Astrocyte of the cerebellum (primary cell): Measurements from ENCODE around the gene CDCA7.
"Not testable (repeated sequence)": the region's sequence is repeated elsewhere in the genome, so short reads cannot be mapped to it uniquely, and the experiment has no call there.

ENCODE experiments used
- DNase-seq: peaks from one replicate; pipeline ENCODE4 v3.0.0-alpha.2; 2011; ENCODE audit warnings: low read depth
- H3K4me3 ChIP-seq: 2 replicates; pipeline ENCODE4 v1.5.1; 2011; ENCODE audit warnings: mild to moderate bottlenecking, low read depth, low read length, moderate library complexity
- in situ Hi-C: cut with HindIII; loops from 2 replicates; pipeline ENCODE4 v1.10.0; 2017; ENCODE audit warnings: low sequenced_read_pairs
- TF ChIP-seq, protein P1 (sequence below): IDR thresholded peaks from 2 replicates; pipeline ENCODE4 v1.5.1; 2012; ENCODE audit warnings: low read length, low read depth, moderate library complexity, mild to moderate bottlenecking; ENCODE audit errors: missing control alignments

Gene CDCA7

DNA sequence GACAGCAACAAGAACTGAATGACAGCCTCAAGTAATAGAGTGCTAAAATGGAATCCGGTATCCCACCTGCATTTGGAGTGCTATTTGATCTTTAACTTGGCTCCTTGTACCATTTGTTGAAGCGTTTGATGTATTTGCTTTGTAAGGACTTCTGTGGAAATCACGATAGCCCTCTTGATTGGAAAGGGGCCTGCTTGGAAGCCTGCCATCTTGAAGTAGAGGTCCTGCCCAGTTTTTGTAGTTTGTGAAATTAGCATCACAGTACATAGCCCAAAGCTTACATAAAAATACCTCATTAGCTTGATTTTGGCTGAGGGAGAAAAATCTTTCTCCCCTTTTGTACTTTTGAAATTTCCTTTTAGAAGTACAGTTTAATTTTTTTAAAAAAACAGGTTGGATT is 2.7 kb downstream of the CDCA7 start:
- no peak overlapping the region for H3K4me3 ChIP-seq
- TF ChIP-seq, protein P1, sequence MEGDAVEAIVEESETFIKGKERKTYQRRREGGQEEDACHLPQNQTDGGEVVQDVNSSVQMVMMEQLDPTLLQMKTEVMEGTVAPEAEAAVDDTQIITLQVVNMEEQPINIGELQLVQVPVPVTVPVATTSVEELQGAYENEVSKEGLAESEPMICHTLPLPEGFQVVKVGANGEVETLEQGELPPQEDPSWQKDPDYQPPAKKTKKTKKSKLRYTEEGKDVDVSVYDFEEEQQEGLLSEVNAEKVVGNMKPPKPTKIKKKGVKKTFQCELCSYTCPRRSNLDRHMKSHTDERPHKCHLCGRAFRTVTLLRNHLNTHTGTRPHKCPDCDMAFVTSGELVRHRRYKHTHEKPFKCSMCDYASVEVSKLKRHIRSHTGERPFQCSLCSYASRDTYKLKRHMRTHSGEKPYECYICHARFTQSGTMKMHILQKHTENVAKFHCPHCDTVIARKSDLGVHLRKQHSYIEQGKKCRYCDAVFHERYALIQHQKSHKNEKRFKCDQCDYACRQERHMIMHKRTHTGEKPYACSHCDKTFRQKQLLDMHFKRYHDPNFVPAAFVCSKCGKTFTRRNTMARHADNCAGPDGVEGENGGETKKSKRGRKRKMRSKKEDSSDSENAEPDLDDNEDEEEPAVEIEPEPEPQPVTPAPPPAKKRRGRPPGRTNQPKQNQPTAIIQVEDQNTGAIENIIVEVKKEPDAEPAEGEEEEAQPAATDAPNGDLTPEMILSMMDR, result no peak
- DNase-seq, result no peak
- in situ Hi-C loops, result no loop called here

DNA sequence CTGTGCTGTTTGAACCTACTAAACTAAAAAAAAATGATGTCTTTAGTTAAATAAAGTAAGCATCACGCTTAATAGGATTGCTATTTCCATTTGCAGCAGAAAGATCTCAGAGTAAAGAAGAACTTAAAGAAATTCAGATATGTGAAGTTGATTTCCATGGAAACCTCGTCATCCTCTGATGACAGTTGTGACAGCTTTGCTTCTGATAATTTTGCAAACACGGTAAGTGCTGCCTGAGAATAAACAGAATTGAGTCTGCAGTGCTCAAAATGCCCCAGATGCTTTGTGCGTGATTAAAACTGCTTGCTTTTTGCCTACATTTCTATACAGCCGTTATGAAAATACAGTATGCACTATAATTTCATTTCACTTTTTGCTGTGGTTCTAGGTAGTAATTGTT is 3.9 kb downstream of the CDCA7 start:
- in situ Hi-C loops, result no loop called here
- TF ChIP-seq, protein P1, result no peak
- no peak overlapping the region for H3K4me3 ChIP-seq
- DNase-seq, result no peak

DNA sequence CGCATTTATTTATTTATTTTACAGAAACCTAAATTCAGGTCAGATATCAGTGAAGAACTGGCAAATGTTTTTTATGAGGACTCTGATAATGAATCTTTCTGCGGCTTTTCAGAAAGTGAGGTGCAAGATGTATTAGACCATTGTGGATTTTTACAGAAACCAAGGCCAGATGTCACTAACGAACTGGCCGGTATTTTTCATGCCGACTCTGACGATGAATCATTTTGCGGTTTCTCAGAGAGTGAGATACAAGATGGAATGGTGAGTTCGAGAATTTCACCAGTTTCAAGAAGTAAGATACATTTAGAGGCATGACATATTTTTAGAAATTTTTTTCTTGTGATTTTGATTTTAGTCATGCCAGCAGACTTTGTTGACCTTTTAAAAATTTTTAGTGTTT is 4.6 kb downstream of the CDCA7 start:
- TF ChIP-seq, protein P1, result no peak
- DNase-seq, result no peak
- H3K4me3 ChIP-seq, result no peak overlapping the region
- in situ Hi-C loops, result no loop called here

DNA sequence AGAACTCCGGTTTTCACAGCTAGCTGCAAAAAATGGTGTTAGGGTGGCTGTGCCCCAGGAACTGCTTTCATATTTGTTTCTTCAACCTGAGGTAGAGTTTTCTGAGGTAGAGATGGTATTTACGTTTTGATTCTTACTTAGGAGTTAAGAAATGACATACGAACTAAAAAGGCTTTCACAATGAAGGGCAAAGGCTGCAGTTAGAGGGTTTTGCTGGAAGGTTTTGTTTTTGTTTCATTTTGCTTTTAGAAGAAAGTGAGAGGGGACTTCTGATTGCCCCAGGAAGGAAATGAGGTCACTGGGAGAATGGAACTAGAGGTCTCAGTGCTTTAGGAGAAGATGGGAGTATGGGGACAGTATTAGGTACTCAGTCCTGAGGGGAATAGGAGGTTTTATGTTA is 15.5 kb downstream of the CDCA7 start:
- no peak overlapping the region for H3K4me3 ChIP-seq
- in situ Hi-C loops, result no loop called here
- no peak for DNase-seq
- TF ChIP-seq, protein P1, result no peak

DNA sequence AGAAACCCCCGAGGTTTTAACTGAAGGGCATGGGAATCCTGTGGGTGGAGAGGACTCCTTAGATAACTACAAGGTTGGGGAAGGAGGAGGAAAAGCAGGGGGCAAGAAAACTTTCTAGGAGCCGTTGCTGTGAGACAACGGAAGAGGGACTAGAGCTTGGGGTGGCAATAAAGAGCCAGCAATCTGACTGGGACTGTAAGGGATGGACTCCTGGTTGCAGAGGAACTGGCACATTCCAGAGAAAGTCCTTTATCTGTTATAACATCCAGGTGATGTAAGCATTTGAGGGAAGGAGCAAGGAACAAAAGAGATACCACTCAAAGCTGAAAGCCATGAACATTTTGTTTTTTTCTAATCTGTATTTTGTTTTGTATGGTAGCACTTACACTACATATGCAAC is 16.4 kb downstream of the CDCA7 start:
- TF ChIP-seq, protein P1, result no peak
- in situ Hi-C loops, result no loop called here
- no peak for DNase-seq
- H3K4me3 ChIP-seq, result no peak overlapping the region

DNA sequence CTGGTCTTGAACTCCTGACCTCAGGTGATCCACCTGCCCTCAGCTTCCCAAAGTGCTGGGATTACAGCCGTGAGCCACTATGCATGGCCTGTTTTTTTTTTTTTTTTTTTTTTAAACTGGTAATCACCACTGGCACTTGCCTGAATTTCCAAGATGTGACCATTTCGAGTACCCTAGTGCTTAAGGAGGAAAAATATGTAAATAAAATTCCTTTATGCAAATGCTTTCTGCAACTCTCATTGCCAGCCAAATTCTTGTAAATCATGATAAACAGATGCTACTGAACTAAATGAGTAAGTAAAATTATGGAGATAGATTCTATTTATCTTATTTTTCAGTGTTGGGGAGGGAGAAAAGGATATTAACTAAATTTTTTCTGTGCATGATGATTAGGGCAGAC is 18.6 kb downstream of the CDCA7 start:
- DNase-seq, result no peak
- in situ Hi-C loops, result no loop called here
- H3K4me3 ChIP-seq, result no peak overlapping the region
- TF ChIP-seq, protein P1, result no peak

DNA sequence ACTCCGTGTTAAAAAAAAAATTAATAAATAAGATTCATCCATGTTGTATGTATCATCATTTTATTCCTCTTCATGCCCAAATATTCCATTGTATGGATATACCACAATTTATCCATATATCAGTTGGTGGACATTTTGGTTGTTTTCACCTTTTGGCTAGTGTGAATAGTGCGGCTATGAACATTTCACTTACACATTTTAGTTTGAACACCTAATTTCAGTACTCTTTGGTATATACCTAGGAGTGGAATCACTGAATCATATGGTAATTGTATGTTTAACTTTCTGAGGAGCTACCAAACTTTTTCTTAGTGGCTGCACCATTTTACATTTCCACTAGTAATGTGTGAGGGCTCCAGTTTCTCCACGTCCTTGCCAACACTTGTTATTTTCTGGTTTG is 20.0 kb downstream of the CDCA7 start:
- no peak for DNase-seq
- TF ChIP-seq, protein P1, result no peak
- H3K4me3 ChIP-seq, result no peak overlapping the region
- in situ Hi-C loops, result no loop called here

DNA sequence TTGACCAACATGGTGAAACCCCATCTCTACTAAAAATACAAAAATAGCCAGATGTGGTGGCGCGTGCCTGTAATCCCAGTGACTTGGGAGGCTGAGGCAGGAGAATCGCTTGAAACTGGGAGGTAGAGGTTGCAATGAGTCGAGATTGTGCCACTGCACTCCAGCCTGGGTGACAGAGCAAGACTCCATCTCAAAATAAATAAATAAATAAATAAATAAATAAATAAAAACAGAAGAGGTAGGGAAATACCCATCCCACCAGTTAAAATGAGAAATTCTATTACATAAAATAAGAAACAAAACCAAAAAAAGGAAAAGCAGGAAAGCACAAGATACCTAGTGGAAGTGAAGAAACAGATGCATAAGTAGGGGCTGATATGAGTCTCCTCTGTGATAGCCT is 30.9 kb downstream of the CDCA7 start:
- H3K4me3 ChIP-seq, DNase-seq, in situ Hi-C loops: not testable (repeated sequence)
